ENCODE results near the gene ABCC1.

DNA sequence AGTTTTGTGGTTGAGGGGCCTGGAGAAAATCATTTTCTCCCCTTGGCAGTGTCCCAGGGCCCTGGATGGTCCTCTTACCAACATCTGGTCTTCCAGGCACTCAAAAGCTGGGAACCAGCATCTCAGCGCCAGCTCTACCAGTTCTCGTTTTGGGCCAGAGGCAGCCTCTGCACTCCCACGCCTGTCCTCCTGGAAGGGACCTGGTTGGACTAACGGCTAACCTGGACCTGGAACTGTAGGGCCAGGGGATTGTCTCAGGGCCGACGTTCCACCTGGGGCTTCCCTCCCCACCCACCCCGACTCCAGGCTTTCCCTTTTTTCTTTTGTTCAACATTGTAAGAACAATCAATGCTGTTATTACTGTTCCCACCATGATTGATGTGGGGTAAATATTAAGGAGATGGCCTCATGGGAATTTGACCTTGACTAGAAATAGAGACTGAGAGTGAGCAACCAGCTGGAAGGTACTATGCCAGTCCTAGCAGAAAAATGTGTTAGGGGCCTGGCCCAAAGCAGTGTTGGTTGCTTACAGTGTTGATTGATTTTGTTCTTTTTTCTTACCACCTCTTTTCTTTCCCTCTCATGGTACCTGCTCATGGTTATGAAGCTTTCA lies 192.5 kb downstream of the ABCC1 start:
- no peak for TF ChIP-seq POLR2A (IDR thresholded peaks at IDR 0.05)
- TF ChIP-seq, protein P1, sequence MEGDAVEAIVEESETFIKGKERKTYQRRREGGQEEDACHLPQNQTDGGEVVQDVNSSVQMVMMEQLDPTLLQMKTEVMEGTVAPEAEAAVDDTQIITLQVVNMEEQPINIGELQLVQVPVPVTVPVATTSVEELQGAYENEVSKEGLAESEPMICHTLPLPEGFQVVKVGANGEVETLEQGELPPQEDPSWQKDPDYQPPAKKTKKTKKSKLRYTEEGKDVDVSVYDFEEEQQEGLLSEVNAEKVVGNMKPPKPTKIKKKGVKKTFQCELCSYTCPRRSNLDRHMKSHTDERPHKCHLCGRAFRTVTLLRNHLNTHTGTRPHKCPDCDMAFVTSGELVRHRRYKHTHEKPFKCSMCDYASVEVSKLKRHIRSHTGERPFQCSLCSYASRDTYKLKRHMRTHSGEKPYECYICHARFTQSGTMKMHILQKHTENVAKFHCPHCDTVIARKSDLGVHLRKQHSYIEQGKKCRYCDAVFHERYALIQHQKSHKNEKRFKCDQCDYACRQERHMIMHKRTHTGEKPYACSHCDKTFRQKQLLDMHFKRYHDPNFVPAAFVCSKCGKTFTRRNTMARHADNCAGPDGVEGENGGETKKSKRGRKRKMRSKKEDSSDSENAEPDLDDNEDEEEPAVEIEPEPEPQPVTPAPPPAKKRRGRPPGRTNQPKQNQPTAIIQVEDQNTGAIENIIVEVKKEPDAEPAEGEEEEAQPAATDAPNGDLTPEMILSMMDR (IDR thresholded peaks at IDR 0.05): no peak

All from Peyer's patch (tissue), 4 donors.